Esophagus squamous epithelium (tissue), 4 donors: ENCODE measurements around the gene ETS2.

Source experiments
- CTCF ChIP-seq, 6 experiments: fragments of 450-650 bp in 4 of 6; fragments of 200-600 bp in 2 of 6; sonication (generic) in 2 of 6; IDR thresholded peaks; one replicate each; pipeline ENCODE4 v1.5.1; 2016 to 2019; ENCODE audit warnings: antibody characterized with exemption in 6 of 6, mild to moderate bottlenecking in 4 of 6, moderate library complexity in 4 of 6
- POLR2A ChIP-seq, 4 donors: fragments of 450-650 bp; IDR thresholded peaks; one replicate each; pipeline ENCODE4 v1.6.1; 2017; ENCODE audit warnings: antibody characterized with exemption in 4 of 4, mild to moderate bottlenecking in 4 of 4, moderate library complexity in 3 of 4

- TF ChIP-seq CTCF (IDR thresholded peaks at IDR 0.05): no peak
- TF ChIP-seq POLR2A (IDR thresholded peaks at IDR 0.05): no peak
Measured at GRCh38 chr21:38819051-38819718, 13.5 kb downstream of the ETS2 start.
